HEK293T (cell line): ENCODE data around the gene HCN4.

Experiments used
- ARNT ChIP-seq: fragments of 450-650 bp; IDR thresholded peaks from 2 replicates; pipeline ENCODE4 v1.6.1; 2017; ENCODE audit warnings: mild to moderate bottlenecking
- BHLHE40 ChIP-seq: fragments of 450-650 bp; IDR thresholded peaks from 2 replicates; pipeline ENCODE4 v1.6.1; 2016; ENCODE audit warnings: mild to moderate bottlenecking, moderate library complexity, borderline replicate concordance
- CTBP1 ChIP-seq: fragments of 450-650 bp; IDR thresholded peaks from 2 replicates; pipeline ENCODE4 v1.6.1; 2016; ENCODE audit warnings: borderline replicate concordance
- ELF4 ChIP-seq: fragments of 450-650 bp; IDR thresholded peaks from 2 replicates; pipeline ENCODE4 v1.6.1; 2017; ENCODE audit warnings: antibody characterized with exemption
- FOXA1 ChIP-seq: fragments of 450-650 bp; IDR thresholded peaks from 2 replicates; pipeline ENCODE4 v1.6.1; 2016; ENCODE audit warnings: mild to moderate bottlenecking
- FOXM1 ChIP-seq: fragments of 450-650 bp; IDR thresholded peaks from 2 replicates; pipeline ENCODE4 v1.6.1; 2017; ENCODE audit warnings: mild to moderate bottlenecking, borderline replicate concordance
- L3MBTL2 ChIP-seq: fragments of 450-650 bp; conservative IDR thresholded peaks from 2 replicates; pipeline ENCODE4 v1.6.1; 2016; ENCODE audit warnings: mild to moderate bottlenecking
- LEF1 ChIP-seq: fragments of 450-650 bp; IDR thresholded peaks from 2 replicates; pipeline ENCODE4 v1.6.1; 2017; ENCODE audit warnings: mild to moderate bottlenecking, borderline replicate concordance
- NFRKB ChIP-seq: fragments of 450-650 bp; IDR thresholded peaks from 2 replicates; pipeline ENCODE4 v1.6.1; 2016; ENCODE audit warnings: mild to moderate bottlenecking, moderate library complexity
- SP1 ChIP-seq: fragments of 450-650 bp; IDR thresholded peaks from 2 replicates; pipeline ENCODE4 v1.6.1; 2017
- SUZ12 ChIP-seq: fragments of 450-650 bp; IDR thresholded peaks from 2 replicates; pipeline ENCODE4 v1.6.1; 2016; ENCODE audit warnings: mild to moderate bottlenecking
- TARDBP ChIP-seq: fragments of 450-650 bp; IDR thresholded peaks from 2 replicates; pipeline ENCODE4 v1.6.1; 2016
- ZNF384 ChIP-seq: fragments of 450-650 bp; IDR thresholded peaks from 2 replicates; pipeline ENCODE4 v1.6.1; 2016
- TF ChIP-seq, protein P1 (sequence below): fragments of 450-650 bp; IDR thresholded peaks from 2 replicates; pipeline ENCODE4 v1.6.1; 2016

- TF ChIP-seq FOXM1 (no peak), ARNT (no peak), TARDBP (no peak), NFRKB (no peak), SUZ12 (no peak), ZNF384 (no peak), CTBP1 (no peak), L3MBTL2 (no peak), FOXA1 (no peak), LEF1 (no peak), ELF4 (no peak), SP1 (no peak), BHLHE40 (no peak)
- TF ChIP-seq, protein P1, sequence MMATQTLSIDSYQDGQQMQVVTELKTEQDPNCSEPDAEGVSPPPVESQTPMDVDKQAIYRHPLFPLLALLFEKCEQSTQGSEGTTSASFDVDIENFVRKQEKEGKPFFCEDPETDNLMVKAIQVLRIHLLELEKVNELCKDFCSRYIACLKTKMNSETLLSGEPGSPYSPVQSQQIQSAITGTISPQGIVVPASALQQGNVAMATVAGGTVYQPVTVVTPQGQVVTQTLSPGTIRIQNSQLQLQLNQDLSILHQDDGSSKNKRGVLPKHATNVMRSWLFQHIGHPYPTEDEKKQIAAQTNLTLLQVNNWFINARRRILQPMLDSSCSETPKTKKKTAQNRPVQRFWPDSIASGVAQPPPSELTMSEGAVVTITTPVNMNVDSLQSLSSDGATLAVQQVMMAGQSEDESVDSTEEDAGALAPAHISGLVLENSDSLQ: no peak
Observed at GRCh38 chr15:73333001-73333400, 35.8 kb downstream of the HCN4 start.
